Measurements from ENCODE around the gene DNM3.
"Not testable (repeated sequence)": the region's sequence is repeated elsewhere in the genome, so short reads cannot be mapped to it uniquely, and the experiment has no call there.

DNM3 gene

DNA sequence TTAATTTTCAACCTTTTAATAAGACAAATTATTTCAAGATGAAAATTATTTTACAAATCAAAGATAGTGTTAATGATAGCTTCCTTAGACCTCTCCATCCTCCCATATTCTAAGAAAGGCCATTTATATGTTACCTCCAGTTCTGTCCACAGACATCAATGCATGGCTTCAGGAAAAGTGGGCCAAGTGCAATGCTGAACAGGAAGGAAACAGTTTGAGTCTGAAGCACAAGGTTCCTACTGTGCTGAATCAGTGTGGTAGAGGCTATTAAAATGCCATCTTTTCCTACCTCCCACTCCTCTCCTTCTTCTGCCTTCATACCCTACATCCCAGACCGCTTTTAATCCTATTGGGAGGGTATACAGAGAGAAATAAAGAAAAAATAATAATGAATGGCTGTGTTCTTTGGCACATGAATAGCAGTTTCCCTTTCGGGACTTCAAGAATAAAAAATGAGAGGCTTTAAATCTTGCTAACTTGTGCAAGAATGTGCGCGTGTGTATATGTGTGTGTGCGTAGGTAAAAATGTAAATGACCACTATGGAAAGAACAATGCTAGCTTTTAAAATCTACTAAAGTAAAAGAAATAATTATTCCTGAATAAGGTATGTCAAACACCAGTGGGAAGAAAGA, 516.6 kb downstream of the DNM3 start:
- no peak for DNase-seq (ENCODE audit: low spot score)
- TF ChIP-seq, protein P1, sequence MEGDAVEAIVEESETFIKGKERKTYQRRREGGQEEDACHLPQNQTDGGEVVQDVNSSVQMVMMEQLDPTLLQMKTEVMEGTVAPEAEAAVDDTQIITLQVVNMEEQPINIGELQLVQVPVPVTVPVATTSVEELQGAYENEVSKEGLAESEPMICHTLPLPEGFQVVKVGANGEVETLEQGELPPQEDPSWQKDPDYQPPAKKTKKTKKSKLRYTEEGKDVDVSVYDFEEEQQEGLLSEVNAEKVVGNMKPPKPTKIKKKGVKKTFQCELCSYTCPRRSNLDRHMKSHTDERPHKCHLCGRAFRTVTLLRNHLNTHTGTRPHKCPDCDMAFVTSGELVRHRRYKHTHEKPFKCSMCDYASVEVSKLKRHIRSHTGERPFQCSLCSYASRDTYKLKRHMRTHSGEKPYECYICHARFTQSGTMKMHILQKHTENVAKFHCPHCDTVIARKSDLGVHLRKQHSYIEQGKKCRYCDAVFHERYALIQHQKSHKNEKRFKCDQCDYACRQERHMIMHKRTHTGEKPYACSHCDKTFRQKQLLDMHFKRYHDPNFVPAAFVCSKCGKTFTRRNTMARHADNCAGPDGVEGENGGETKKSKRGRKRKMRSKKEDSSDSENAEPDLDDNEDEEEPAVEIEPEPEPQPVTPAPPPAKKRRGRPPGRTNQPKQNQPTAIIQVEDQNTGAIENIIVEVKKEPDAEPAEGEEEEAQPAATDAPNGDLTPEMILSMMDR (IDR thresholded peaks at IDR 0.05; ENCODE audit: borderline replicate concordance, control extremely low read depth, extremely low read depth, insufficient read depth, missing control alignments), result no peak
- in situ Hi-C loops (cut with MboI; ENCODE audit: low sequenced_read_pairs, unreplicated experiment), result no loop called here

DNA sequence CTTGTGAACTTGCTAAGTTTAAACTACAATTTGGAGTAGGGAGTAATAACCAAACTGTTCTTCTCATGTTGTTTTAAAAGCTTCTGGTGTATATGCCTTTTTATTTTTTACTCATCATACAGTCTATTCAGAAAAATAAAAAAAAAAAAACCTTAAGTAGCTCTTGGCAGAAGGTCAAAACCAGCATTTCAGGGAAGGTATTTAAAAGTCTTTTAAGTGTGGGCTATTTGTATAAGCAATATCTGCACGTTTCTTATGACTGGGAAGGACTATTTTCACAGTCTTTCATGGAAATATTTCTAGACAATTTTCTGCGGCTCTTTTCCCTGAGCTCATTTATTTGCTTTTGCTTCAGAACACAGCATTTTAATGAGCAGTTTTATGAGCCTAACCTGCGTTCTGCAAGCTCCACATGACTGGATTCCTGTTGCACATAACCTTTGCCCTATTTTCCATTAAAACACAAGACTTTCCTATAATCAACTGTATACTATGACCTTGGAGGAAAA, 518.2 kb downstream of the DNM3 start:
- no peak for DNase-seq (ENCODE audit: low spot score)
- in situ Hi-C loops (cut with MboI; ENCODE audit: low sequenced_read_pairs, unreplicated experiment), result no loop called here
- TF ChIP-seq, protein P1 (IDR thresholded peaks at IDR 0.05; ENCODE audit: borderline replicate concordance, control extremely low read depth, extremely low read depth, insufficient read depth, missing control alignments), result no peak

DNA sequence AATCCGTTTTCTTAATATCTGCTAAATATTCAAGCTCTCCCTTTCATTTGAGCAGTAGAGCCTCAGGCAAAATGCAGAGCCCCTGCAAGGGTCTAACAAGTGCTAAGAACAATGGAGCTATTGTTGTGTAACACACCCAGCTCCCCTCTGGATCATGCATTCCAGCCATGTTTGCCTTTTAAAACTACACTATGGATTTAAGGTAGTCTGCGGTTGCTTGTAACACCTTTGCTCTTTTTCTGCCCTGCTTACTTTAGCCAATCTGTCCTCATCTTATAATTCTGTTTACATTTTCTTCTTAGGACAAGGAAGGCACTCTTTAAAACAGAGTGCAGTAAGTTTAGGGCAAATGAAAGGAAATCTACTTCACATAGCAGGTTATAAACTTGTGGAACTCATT, 519.2 kb downstream of the DNM3 start:
- TF ChIP-seq, protein P1 (IDR thresholded peaks at IDR 0.05; ENCODE audit: borderline replicate concordance, control extremely low read depth, extremely low read depth, insufficient read depth, missing control alignments), result no peak
- DNase-seq (ENCODE audit: low spot score), result no peak
- in situ Hi-C loops (cut with MboI; ENCODE audit: low sequenced_read_pairs, unreplicated experiment), result no loop called here

DNA sequence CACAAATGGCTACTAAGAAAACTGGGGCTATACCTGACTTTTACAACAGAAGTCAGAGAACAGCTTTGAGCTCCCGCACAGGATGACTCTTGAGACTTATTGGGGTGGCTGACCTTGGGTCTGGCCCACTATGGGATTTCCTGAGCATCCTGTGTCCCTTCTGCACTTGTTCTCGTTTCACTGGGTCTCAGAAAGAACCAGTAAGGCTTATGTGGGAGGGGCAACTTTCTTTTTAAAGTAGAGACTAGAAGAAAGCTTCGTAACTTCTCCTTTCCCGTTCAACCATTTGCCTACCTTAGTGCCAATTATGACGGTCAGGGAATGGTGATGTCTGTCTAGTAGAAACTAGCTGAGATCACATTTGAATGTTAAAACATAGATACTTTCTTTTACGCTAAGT, 519.7 kb downstream of the DNM3 start:
- TF ChIP-seq, protein P1 (IDR thresholded peaks at IDR 0.05; ENCODE audit: borderline replicate concordance, control extremely low read depth, extremely low read depth, insufficient read depth, missing control alignments), result no peak
- no peak for DNase-seq (ENCODE audit: low spot score)
- in situ Hi-C loops (cut with MboI; ENCODE audit: low sequenced_read_pairs, unreplicated experiment), result no loop called here

DNA sequence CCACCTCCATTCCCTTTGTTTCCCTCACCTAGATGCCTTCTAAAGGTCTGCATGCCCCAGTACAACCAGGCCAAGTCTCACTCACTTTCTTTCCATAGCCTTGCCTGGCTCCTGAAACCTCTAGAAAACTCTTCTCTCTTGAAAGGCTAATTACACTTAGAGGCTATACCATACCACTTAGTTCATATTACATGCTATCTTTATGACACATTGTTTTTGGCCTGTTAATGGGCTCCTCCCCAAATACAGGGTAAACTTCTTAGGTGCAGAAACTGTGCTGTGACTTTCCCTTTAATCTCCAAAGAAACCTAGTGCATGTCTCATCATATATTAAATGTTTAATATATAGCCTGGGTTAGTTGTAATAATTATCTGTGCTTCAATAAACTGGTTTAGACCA, 522.6 kb downstream of the DNM3 start:
- no peak for DNase-seq (ENCODE audit: low spot score)
- in situ Hi-C loops (cut with MboI; ENCODE audit: low sequenced_read_pairs, unreplicated experiment), result no loop called here
- TF ChIP-seq, protein P1 (IDR thresholded peaks at IDR 0.05; ENCODE audit: borderline replicate concordance, control extremely low read depth, extremely low read depth, insufficient read depth, missing control alignments), result no peak

DNA sequence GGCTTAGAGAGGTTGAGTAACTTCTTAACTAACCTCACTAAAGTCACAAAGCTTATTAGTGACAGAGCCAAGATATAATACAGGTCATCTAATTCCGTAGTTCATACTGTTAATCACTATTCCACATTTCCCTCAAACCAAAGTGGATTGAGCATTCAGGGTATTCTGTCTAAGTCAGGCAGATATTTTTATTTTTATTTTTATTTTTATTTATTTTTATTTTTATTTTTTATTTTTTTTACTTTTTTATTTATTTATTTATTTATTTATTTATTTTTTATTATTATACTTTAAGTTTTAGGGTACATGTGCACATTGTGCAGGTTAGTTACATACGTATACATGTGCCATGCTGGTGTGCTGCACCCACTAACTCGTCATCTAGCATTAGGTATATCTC, 530.3 kb downstream of the DNM3 start:
- in situ Hi-C loops (cut with MboI; ENCODE audit: low sequenced_read_pairs, unreplicated experiment); DNase-seq (ENCODE audit: low spot score): not testable (repeated sequence)

DNA sequence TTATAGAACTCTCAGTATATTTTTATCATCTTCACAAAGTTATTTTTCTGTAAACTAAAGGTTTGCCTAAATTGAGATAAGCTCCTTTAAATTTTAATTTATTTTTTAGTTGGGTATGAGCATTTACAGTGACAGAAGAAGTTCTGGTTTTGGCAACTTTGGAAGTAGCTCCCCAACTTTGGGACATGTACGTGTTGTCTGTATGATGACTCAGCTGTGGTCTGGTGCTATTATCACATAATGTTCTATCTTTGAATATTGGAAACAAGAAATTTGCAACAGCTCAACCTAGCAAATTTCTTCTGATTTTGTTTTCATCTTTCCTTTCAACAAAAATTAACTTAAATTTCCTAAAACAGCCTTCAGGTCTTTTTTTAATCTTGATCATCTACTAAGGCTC, 532.6 kb downstream of the DNM3 start:
- TF ChIP-seq, protein P1 (IDR thresholded peaks at IDR 0.05; ENCODE audit: borderline replicate concordance, control extremely low read depth, extremely low read depth, insufficient read depth, missing control alignments), result no peak
- no peak for DNase-seq (ENCODE audit: low spot score)
- in situ Hi-C loops (cut with MboI; ENCODE audit: low sequenced_read_pairs, unreplicated experiment), result no loop called here

Measured in GM13976 (cell line).